Fibroblast of skin of left biceps (primary cell): ENCODE measurements around the gene SPEF2.
"Not testable (repeated sequence)": the region's sequence is repeated elsewhere in the genome, so short reads cannot be mapped to it uniquely, and the experiment has no call there.

ENCODE experiments used
- DNase-seq, 2 experiments: peaks; one replicate each; pipeline ENCODE4 v3.0.0-alpha.2; 2013; ENCODE audit warnings: low read depth in 2 of 2

Gene SPEF2

GRCh38 chr5:35651002-35651756 is 33.5 kb downstream of the SPEF2 start:
- peak; percentile 10 to 18 for DNase-seq

DNA sequence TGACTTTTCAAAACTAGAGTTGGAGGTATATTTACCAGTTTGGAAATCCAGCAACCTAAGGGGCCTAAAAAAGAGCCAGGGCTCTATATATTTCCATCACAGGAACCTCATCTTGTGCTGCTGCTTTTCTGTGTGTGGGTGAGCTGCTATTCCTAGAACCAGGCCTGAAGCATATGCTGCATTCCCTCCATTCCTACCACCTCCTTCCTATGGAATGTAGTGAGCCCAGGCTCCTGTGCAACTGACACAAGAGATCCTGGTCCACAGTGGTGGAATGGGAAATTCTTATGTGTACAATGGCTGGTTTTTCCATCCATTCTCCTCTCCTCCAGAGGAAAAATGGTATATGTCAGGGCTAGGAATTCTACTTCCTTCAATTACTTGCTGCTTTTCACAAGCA is 39.1 kb downstream of the SPEF2 start:
- DNase-seq, result peak; percentile 24 to 32

- DNase-seq, result no peak
Observed at GRCh38 chr5:35657877-35658276, 40.2 kb downstream of the SPEF2 start.

DNA sequence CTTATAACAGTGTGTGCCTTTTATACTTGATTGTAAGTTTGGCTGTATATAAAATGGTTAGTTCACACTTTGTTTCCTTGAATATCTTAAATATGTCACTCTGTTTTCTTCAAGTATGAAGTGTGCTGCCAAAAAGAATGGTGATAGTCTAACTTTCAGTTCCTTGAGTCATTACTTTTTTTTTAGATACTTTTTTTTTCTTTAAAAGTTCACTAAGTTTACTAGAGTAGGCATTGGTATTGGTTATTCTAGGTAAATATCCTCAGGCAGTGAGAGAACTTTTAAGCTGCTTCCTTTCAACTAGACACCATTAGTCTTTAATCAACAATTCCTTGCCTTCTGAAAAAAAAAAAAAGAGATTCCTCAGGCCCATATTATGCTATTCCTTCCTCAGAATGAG is 41.9 kb downstream of the SPEF2 start:
- DNase-seq, result no peak

DNA sequence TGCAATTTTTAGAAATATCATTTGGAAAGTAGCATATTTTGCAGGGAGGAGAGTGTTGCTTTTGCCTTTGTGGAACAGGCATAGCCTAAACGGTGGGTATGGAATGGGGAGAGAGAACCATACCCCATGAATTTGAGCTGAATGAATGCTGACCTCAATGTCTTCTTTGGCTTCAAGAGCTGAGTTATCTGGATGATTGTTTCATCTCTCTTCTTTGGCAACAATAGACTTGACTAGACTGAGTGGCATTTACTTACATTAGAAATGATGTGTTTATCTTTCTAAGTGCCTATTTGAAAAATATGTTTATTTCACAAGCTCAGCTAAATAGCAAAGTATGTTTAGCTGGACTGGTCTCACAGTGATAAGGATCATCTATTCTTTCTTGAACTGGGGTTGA is 42.8 kb downstream of the SPEF2 start:
- DNase-seq, result no peak

DNA sequence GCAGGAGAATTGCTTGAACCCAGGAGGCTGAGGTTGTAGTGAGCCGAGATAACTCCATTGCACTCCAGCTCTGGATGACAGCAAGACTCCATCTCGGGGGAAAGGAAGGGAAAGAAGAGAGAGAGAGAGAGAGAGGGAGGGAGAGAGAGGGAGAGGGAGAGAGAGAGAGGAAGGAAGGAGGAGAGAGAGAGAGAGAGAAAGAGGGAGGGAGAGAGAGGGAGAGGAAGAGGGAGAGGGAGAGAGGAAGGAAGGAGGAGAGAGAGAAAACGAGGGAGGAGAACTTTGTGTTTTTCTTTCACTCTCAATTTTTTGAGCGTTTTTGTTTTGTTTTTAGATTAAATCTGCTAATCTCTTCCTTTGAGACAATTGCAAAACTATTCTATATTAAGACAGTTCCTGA is 46.9 kb downstream of the SPEF2 start:
- no peak for DNase-seq

DNA sequence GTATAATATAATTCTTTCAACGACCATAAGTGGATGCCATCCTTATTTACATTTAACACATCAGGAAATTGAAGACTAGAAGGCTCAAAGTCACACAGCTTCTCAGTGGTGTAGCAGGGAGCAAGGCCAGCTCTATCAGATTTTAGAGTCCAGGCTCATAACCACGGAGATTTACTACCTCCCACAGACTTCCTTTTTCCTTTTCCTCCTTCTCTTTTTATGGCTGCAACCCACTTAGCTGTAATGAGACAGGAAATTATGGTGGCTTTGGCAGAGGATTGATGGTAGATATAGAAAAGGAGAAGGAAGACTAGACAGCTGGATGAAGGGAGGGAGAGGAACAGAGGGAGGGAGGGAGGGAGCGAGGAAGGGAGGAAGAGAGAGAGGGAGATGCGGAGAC is 47.4 kb downstream of the SPEF2 start:
- no peak for DNase-seq

DNA sequence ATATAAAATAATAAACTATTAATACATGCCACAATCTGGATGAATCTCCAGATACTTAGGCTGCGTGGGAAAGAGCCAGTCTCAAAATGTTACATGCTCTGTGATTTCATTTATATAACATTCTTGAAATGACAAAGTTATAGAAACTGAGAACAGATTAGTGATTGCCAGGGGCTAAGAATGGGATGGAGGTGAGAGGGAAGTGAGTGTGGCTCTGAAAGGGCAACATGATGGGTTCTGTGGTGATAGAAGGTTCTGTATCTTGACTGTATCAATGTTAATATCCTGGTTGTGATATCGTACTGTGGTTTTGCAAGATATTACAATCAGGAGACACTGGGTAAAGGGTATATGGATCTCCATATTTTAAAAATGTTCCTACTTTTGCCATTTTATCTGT is 50.7 kb downstream of the SPEF2 start:
- DNase-seq, result no peak

DNA sequence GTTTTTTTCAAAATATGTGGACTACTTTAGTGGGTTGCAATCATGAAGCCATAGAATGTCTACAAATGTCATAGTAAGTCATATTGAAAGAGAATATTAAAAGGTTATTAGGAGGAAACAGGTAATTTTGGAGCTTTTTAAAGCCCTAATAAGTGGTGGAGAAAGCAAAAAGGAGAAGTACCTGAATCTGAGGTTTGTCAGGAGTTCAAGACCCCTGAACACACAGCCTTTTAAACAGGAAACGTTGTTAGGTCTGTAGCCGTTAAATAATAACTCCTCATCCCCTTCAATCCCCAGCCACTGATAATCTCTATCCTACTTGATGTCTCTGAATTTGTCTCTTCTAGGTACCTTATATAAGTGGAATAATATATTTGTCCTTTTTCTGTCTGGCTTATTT is 51.1 kb downstream of the SPEF2 start:
- no peak for DNase-seq

DNA sequence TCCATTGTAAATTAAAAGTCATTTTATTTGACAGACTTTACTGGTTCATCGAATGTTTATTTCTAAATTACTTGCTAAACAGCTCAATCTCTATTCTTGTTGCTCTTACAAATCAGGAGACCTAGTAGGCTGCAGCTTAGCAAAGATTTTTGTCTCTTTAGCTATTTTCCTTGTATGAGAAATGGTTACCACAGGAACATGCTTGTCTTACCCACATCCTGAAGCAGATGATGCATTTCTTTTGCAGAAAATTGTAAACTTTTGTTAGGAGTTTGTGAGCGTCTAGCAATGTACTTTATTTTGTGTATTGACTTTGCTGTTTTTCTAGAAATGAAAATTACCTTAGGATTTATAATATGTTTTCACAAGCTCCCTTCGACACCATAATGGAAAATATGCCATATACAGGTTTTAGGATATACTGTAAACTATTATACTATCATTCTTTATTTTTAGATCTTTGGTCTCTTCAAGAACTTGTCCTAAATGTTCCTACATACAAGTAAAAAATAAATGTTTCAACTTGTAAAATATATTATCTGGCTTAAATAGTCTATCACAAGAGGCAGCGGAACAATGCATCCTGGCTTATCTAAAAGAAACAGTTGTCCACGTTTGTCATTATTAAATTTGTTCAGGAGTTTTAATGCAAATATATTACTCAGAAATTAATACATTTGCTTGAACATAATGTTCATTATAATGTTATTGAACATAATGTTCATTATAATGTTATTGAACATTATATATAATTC is 54.1 kb downstream of the SPEF2 start:
- DNase-seq, result no peak

DNA sequence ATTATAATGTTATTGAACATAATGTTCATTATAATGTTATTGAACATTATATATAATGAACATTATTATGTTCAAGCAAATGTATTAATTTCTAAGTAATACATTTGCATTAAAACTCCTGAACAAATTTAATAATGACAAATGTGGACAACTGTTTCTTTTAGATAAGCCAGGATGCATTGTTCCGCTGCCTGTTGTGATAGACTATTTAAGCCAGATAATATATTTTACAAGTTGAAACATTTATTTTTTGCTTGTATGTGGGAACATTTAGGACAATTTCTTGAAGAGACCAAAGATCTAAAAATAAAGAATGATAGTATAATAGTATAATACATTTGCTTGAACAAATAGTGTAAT is 54.6 kb downstream of the SPEF2 start:
- DNase-seq, result not testable (repeated sequence)

DNA sequence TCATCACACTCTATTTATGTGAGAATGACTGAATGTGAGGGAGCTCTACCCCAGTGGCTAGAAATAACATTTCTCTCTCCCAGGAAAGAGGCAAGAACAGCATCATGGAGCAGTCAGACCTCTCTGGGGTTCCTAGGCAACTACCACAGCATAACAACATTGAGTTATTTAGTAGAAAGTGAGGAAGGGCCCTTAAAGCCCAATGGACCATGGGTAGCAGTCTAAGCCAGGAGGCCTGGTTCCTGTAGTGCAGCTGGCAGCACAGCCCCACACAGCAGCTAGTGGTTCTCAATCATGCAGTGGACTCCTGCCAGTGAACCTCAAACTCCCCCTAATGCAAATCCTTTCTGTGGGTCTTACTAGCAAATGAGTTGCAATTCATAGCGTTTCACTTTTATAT is 55.3 kb downstream of the SPEF2 start:
- no peak for DNase-seq

DNA sequence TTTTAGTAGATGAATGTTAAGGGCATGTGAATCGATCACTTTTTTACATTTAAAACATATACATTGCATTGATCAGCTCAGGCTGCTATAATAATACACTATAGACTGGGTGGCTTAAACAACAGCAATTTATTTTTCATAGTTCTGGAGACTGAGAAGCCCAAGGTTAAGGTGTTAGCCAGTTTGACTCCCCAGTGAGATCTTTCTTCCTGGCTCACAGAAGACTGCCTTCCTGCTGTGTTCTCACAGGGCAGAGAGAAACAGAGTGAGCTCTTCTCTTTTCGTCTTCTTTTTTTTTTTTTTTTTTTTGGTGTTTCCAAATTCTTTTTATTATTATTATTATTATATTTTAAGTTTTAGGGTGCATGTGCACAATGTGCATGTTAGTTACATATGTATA is 56.4 kb downstream of the SPEF2 start:
- DNase-seq, result no peak

GRCh38 chr5:35675392-35675791 is 57.7 kb downstream of the SPEF2 start:
- DNase-seq, result no peak

GRCh38 chr5:35677878-35678277 is 60.2 kb downstream of the SPEF2 start:
- DNase-seq, result no peak

DNA sequence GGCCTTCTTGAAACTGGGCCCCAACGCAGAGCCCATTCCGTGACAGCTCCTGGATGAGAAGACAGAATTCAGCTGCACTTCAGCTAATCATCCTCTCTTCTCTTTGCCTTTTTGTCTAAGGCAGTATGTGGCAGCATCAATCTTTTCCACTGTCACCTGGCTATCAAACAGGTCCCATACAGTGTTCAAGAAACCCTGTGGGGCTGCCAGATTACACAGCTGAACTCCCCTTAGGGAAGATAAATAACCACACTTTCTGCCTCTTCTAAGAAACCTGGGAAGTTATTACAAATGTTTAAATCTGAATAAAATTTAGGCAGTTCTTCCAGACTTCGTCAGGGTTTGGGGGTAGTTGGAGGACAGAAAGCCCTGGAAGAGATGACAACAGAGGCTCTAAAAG is 61.0 kb downstream of the SPEF2 start:
- DNase-seq, result no peak

DNA sequence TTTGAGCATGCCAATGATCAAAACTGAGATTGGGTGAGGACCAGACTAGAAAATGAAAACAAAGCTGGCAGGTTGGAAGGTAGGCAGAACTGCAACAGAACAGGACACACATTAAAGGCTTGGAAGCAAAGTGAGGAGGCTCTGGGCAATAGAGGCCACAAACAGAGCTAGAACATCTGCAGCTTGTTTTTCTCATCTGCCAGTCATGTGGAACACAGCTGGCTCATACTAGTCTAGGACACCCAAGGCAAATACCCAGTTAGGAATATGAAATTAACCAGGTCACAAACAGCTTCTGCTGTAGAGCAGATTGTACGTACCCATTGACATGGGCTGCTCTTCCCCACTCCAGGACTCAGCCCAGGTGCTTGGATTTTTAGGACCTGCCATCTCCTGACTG is 61.7 kb downstream of the SPEF2 start:
- no peak for DNase-seq

DNA sequence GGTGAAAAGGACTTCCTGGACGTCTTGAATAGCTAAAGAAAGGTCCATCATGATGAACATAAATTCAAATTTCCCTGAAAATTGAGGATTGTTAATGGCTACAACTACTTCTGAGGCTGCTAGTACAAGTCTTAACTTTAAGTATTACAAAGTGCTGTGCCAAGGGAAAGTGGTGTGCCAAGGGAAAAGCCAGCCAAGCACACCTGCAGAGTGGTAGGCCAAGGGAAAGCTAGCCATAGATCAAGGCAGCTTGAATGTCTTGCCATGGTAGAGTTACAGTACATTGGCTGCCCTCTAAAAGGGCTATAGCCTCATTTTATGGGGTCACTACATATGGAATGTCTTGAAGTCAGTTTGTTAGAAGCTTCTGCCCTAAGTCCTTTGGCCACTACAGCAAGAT is 64.2 kb downstream of the SPEF2 start:
- DNase-seq, result no peak

- no peak for DNase-seq
Observed at GRCh38 chr5:35683466-35683865, 65.8 kb downstream of the SPEF2 start.

DNA sequence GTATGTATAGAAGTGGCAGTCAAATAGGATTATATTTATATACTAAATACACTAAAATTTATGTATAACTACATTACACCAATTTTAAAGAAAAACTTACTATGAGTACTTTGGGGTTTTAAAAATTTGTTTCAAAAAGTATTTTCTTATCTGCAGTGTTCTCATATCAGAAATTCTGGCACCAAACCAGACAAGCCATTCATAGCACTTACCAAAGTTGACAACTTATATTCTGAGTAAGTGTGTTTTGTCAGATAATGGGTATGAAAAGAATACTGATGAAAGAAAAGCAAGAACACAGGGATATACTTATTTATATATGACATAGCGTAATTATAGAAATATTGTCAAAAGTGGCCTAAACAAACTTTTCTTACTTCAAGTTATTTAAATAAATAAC is 67.5 kb downstream of the SPEF2 start:
- no peak for DNase-seq

DNA sequence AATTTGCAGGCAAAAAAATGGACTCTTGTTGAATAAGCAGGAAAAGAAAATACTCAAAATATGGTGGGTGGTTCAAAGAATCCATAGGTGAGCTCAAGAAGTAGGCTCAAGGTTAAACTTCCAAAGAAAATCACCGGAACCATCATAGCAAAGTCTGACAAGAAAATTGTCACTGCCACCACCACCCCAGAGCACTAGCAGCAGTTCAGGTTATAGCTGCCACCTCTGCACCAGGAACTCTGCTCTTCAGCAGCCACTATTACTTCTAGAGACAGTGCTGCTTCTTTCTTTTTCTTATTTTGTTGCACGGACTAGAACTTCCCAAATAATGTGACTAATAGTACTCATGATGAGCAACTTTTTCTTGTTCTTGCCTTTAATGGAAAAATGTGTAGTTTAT is 70.3 kb downstream of the SPEF2 start:
- DNase-seq, result no peak

GRCh38 chr5:35694481-35694880 is 76.8 kb downstream of the SPEF2 start:
- no peak for DNase-seq

DNA sequence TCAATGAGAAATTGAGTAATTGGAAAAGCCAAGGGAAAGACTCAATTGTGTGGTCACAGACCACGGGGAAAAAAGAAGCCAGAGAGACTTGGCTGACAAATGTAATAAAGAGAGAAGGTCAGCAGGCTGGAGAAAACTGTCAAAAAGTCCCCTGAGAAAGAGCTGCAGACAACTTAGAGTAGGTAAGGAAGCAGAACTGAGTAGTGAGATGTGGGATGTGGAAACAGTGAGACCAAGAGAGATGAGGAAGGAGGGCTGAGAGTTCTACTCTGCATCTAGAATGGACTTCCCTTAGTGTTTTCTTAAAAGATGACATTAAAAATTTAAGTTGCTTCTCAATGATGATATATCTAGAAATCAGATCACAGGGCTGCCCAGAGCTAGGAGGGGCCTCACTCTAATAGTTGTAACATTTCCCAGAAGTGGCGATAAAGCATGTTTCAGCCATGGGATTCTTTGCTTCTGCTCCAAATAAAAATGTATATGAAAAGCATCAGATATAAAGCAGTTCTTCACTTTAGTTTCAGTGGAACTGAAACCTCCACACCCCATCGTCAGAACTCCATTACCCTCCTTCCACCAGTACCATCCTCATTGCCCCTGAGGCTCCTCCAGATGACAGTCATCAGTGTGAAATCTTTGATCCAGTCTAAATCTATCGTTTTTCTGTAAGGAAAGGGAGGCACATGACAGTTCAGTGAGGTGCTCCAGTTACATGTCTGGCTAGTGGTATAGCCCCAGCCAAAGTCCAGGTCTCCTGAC is 80.6 kb downstream of the SPEF2 start:
- no peak for DNase-seq
